T-helper 2 cell treated with Interferon-gamma antibody and Interleukin-4, amounts not matched to agents 5 μg/mL and 100 μg/mL, for 36 hours (primary cell): ENCODE results near the gene RHBDD2.

Experiments
- DNase-seq: peaks from one replicate; pipeline ENCODE4 v3.0.0; 2021; ENCODE audit warnings: low spot score
- H3K27ac Mint-ChIP-seq: one replicate; pipeline ENCODE4 v1.8.0; 2021; ENCODE audit warnings: mild to moderate bottlenecking, mixed read lengths
- H3K27me3 Mint-ChIP-seq: one replicate; pipeline ENCODE4 v1.8.0; 2021; ENCODE audit warnings: low read depth, mixed read lengths
- H3K36me3 Mint-ChIP-seq: one replicate; pipeline ENCODE4 v1.8.0; 2021; ENCODE audit warnings: low read depth, mixed read lengths
- H3K4me1 Mint-ChIP-seq: one replicate; pipeline ENCODE4 v1.8.0; 2021; ENCODE audit warnings: low read depth, mixed read lengths
- H3K4me3 Mint-ChIP-seq: one replicate; pipeline ENCODE4 v1.8.0; 2022; ENCODE audit warnings: mild to moderate bottlenecking, moderate library complexity, mixed read lengths
- H3K9me3 Mint-ChIP-seq: one replicate; pipeline ENCODE4 v1.8.0; 2021; ENCODE audit warnings: mixed read lengths

The RHBDD2 gene

GRCh38 chr7:75914169-75914654, 35.4 kb downstream of the RHBDD2 start:
- no peak for DNase-seq
- Mint-ChIP-seq H3K4me1 (peaks cover 13% of the 10 kb centered on the region), H3K27me3 (no peaks in the 10 kb centered on the region), H3K36me3 (no peaks in the 10 kb centered on the region), H3K27ac (peak overlapping the region; percentile 93), H3K9me3 (no peaks in the 10 kb centered on the region), H3K4me3 (peak overlapping the region; percentile 91)

DNA sequence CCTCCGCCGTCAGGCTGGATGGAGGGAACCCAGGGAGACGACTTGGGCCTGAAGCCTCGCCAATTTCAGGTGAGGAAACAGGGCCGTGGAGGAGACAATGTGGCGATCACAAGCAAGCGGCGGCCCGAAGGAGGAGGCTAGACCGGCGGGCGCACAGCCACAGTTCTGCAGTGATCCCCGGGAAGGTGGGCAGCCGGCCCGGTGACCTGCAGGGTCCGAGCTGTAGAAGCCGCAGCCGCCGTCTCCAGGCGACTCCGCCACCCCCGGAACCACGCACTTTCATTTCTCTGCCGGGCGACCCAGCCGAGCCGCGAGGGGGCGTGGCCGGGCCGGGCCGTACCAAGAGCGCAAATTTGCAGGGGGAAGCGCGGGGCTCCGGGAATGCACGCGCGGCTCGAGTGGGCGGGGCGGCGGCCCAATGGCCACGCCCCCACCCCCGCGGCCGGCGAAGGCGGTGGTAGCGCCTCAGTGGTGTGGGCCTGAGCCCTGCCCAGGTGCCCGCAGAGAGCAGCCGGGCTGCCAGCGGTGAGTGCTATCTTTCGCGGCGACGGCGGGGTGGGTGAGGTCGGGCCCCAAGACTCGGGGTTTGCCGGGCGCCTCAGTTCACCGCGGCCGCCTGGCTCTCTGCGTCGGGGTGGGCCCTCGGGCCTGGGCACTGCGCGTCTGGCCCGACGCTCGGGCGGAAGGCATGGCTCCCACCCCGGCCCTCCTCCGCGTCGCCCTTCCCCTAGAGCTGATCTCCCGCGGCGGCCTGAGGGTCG, 36.0 kb downstream of the RHBDD2 start, which contains the start of gene POR:
Gene POR (plus strand): TSS at position 501 of the 761 bp plus-strand sequence. CDS start 38,847 bp downstream, outside the sequence.
- no peaks in the 10 kb centered on the region for H3K36me3 Mint-ChIP-seq
- peak; percentile 98 for DNase-seq
- no peaks in the 10 kb centered on the region for H3K27me3 Mint-ChIP-seq

DNA sequence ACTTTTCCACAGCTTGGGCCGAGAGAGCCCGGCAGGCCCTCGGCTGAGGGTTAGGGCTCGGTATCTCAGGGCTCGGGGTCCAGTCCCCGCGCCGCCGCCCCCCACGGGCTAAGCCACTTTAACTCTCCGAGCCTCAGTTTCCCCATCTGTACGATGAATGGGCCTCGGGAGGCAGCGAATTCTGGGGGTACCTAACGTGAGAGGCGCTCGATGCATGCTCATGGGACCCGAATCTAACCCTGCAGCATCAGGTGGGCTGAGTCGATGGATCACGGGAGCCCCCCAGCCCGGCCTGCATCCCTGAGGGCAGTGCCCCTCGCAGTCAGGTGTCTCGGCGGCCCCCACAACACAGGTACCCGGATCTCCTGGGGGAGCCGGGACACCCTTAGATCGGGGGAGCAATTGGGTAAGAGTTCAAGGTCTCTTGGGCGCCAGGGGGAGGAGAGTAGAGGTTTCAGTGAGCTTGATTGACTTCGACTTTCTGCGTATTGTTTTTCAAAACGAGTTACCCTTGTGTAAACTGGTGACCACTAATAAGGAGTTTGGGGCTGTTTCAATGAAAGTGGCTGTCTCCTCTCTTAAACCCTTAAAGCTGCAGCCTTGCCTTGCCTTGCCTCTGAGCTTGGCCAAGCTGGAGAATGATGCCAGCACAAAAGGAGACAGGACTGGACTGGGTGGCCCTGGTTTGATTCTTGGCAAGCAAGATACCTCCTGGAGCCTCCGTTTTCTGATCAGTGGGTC, 36.8 kb downstream of the RHBDD2 start:
- Mint-ChIP-seq H3K4me3 (peak overlapping the region; percentile 89), H3K9me3 (no peaks in the 10 kb centered on the region), H3K27ac (peak overlapping the region; percentile 78), H3K36me3 (no peaks in the 10 kb centered on the region), H3K27me3 (no peaks in the 10 kb centered on the region), H3K4me1 (peaks cover 16% of the 10 kb centered on the region)
- DNase-seq, result peak; percentile 9

More for the DNA sequence above, 36.0 kb downstream of the RHBDD2 start, which contains the start of gene POR:
- Mint-ChIP-seq H3K4me3 (peak within 1 kb of the TSS; percentile 91), H3K9me3 (no peaks in the 10 kb centered on the region), H3K27ac (peak within 1 kb of the TSS; percentile 93), H3K4me1 (peaks cover 13% of the 10 kb centered on the region)

DNA sequence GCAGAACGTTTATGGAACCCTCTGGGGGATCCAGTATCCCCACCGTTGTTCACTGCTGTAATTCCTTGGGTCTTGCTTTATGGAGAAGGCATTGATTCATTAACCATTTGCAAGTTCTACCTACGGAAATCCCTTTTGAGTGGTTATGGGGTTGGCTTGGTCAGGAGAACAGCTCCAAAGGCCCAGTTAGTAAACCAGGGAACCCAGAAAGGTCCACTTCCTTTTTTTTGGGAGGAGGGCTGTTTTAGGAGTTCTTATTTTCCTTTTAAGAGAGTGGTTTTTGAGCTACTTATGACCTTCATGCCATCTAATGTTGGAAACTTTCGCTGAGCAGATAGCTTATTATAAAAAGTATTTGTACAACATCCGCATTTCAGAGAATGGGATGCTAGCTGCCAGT, 37.4 kb downstream of the RHBDD2 start:
- Mint-ChIP-seq H3K4me3 (peak overlapping the region; percentile 89), H3K27me3 (no peaks in the 10 kb centered on the region), H3K9me3 (no peaks in the 10 kb centered on the region), H3K36me3 (no peaks in the 10 kb centered on the region), H3K4me1 (peaks cover 16% of the 10 kb centered on the region), H3K27ac (no peak overlapping the region)
- DNase-seq, result no peak

- no peak for DNase-seq
- Mint-ChIP-seq H3K27me3 (no peaks in the 10 kb centered on the region), H3K4me3 (peak overlapping the region; percentile 89), H3K27ac (no peak overlapping the region), H3K36me3 (peaks cover 2% of the 10 kb centered on the region), H3K4me1 (peaks cover 16% of the 10 kb centered on the region), H3K9me3 (no peaks in the 10 kb centered on the region)
These were observed 38.1 kb downstream of the RHBDD2 start for GRCh38 chr7:75916685-75917634.

DNA sequence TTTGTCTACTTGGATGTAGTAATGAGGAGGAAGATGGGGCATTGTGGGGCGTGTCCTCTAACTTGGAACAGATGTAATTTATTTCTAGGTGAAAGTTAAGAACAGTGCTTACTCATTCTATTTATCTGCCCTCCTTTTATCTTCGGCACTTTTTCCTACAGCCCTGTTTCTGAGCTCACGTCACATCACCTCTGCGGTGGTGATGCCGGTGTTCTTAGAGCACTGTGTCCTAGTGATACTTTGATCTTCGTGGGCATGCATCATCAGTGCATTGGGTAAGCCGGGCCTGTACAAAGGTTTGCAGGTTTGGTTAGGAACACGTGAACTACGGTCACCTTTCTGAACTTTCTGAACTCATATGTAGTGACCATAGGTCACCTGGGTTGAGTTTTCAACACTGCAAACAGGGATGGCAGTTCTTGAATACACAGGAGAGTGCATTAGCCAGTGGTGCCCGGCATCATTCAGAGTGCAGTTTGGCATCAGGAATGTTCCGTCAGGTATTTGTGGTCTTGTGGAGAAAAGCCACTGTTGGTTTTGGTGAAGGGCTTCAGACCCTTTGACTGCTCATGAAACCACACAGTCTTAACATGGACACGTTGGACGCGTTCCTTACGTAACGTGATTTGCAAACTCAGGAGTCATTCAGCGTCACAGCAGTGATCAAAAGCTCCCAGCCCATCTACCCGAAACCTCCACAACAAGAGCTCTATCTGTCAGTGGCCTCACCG, 41.8 kb downstream of the RHBDD2 start:
- Mint-ChIP-seq H3K9me3 (no peaks in the 10 kb centered on the region), H3K4me1 (peaks cover 11% of the 10 kb centered on the region), H3K27ac (no peak overlapping the region), H3K36me3 (peaks cover 2% of the 10 kb centered on the region), H3K4me3 (no peak overlapping the region), H3K27me3 (no peaks in the 10 kb centered on the region)
- DNase-seq, result peak; percentile 20

DNA sequence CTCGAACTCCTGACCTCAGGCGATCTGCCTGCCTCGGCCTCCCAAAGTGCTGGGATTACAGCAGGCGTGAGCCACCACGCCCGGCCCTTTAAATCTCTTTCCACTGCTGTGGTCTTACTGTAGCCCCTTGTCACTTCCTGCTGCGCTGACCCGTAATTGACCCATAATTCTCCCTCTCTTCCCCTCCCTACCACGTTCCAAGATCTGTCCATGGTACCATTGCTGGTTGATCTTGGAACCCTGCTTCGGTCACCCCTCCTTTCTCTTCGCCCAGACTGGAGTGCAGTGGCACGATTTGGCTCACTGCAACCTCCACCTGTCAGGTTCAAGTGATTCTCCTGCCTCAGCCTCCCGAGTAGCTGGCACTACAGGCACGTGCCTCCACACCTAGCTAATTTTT, 42.6 kb downstream of the RHBDD2 start:
- no peak overlapping the region for H3K4me3 Mint-ChIP-seq
- H3K9me3 Mint-ChIP-seq, result no peaks in the 10 kb centered on the region
- H3K27me3 Mint-ChIP-seq, result no peaks in the 10 kb centered on the region
- DNase-seq, result no peak
- H3K36me3 Mint-ChIP-seq, result peaks cover 3% of the 10 kb centered on the region
- H3K4me1 Mint-ChIP-seq, result peaks cover 7% of the 10 kb centered on the region
- H3K27ac Mint-ChIP-seq, result no peak overlapping the region

DNA sequence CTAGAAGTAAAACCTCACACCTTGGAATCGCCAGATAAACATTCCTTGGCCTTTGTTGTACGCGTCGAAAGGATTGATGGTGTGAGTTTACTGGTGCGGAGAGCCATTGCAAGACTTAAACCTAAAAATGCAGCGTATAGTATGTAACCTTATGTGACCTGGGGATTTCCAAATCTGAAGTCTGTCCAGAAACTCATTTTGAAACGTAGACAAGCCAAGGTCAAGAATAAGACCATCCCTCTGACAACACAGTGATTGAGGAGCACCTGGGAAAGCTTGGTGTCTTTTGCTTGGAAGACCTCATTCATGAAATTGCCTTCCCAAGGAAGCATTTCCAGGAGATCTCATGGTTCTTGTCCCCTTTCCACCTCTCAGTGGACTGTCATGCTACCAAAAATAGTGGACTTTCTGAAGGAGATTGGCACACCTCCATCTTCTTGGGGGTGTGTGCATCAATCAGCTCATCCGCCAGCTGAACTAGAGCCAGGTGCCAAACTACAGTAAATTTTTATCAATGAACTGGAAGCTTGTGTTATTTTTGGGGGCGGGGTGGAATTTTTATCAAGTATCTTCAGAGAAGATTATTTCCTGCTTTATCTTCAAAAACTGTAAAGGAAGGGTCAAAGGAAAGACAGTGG, 44.3 kb downstream of the RHBDD2 start:
- H3K9me3 Mint-ChIP-seq, result no peaks in the 10 kb centered on the region
- H3K27me3 Mint-ChIP-seq, result no peaks in the 10 kb centered on the region
- DNase-seq, result no peak
- H3K4me3 Mint-ChIP-seq, result no peak overlapping the region
- H3K4me1 Mint-ChIP-seq, result peaks cover 8% of the 10 kb centered on the region
- H3K27ac Mint-ChIP-seq, result no peak overlapping the region
- peaks cover 4% of the 10 kb centered on the region for H3K36me3 Mint-ChIP-seq

GRCh38 chr7:75924256-75924655, 45.4 kb downstream of the RHBDD2 start:
- no peaks in the 10 kb centered on the region for H3K9me3 Mint-ChIP-seq
- no peak for DNase-seq
- no peaks in the 10 kb centered on the region for H3K27me3 Mint-ChIP-seq
- H3K36me3 Mint-ChIP-seq, result peaks cover 7% of the 10 kb centered on the region
- H3K4me1 Mint-ChIP-seq, result peaks cover 12% of the 10 kb centered on the region
- H3K27ac Mint-ChIP-seq, result no peak overlapping the region
- no peak overlapping the region for H3K4me3 Mint-ChIP-seq

DNA sequence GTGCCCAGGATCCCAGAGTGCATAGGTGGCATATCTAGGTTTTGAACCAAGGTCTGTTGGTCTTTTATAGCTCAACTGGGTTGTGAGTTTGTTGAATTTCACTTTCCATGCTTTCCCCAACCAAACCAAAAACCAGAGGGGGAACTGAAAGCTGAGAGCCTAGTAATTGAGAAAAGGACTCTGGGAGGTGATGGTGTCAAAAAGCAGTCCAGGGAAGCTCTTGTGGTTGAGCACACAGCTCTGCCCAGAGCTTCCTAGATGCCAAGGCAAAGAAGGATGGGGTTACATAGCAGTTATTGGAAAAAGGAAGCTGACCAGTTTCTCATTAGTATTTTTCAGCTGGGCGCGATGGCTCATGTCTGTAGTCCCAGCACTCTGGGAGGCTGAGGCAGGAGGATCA, 46.1 kb downstream of the RHBDD2 start:
- H3K9me3 Mint-ChIP-seq, result no peaks in the 10 kb centered on the region
- no peaks in the 10 kb centered on the region for H3K27me3 Mint-ChIP-seq
- H3K27ac Mint-ChIP-seq, result no peak overlapping the region
- peaks cover 7% of the 10 kb centered on the region for H3K36me3 Mint-ChIP-seq
- H3K4me1 Mint-ChIP-seq, result peaks cover 12% of the 10 kb centered on the region
- DNase-seq, result no peak
- H3K4me3 Mint-ChIP-seq, result no peak overlapping the region

DNA sequence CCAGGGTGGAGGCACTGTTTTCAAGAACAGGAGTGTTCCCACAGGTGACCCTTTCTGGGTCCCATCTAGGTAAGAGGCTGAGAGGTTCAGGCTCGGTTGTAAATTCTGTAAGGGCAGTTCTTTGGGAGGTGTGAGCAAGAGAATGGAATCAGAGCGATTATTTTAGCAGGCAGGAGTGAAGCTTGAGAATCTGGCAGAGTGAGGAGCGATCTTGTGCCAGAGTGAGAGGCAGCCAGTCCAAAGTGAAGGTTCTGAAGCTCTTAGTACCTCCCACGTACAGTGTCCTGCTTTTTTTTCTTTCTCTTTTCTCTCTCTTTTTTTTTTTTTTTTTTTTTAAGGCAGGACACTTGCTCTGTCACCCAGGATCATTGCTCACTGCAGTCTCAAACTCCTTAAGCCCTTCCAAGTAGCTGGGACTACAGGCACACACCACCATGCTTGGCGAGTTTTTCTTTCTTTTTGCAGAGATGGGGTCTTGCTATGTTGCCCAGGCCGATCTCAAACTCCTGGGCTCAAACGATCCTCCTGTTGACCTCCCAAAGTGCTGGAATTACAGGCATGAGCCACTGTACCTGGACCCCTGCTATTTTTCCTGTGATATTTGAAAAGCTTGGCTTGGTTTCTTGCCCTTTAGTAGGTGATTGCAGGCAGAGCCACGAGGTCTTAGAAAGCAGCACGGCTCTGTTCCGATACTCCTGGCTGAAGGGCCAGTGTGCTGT, 47.0 kb downstream of the RHBDD2 start:
- Mint-ChIP-seq H3K36me3 (peaks cover 7% of the 10 kb centered on the region), H3K9me3 (no peaks in the 10 kb centered on the region), H3K4me3 (no peak overlapping the region), H3K4me1 (peaks cover 10% of the 10 kb centered on the region), H3K27me3 (no peaks in the 10 kb centered on the region), H3K27ac (peak overlapping the region; percentile 31)
- no peak for DNase-seq

DNA sequence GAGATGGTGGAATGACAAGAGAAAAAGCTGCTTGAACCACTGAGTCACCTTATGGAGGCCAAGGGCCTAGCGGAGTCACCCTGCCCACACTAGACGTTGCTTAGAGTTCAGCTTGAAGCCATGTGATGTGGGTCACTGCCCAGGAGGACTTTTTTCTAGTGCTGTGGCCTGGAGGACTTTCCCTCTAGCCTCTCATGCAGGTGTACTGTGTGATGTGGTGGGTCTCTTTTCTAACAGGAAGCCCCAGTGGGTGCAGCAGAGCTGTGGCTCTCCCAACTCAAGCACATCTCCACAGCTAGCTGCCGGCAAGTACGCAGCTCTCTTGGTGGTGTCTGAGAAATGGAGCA, 49.7 kb downstream of the RHBDD2 start:
- Mint-ChIP-seq H3K9me3 (no peaks in the 10 kb centered on the region), H3K27me3 (no peaks in the 10 kb centered on the region), H3K27ac (no peak overlapping the region), H3K36me3 (peaks cover 10% of the 10 kb centered on the region), H3K4me3 (no peak overlapping the region), H3K4me1 (peaks cover 10% of the 10 kb centered on the region)
- peak; percentile 12 for DNase-seq
